Activated T-cell treated with anti-CD3 and anti-CD28 coated beads, Interleukin-2, amount 50 U/mL, for 72 hours (primary cell): ENCODE results near the gene MGME1. TPM values are rescaled to one million over a fixed set of nuclear protein-coding genes. Genes with fewer than 3 reads are reported as not detected.

Source experiments
- ATAC-seq, 2 donors: fragments of 150-1000 bp; cut with Tn5 transposase; replicated peaks in 1 of 2; 2 replicates each; pipeline ENCODE4 v1.10.0; 2021; ENCODE audit warnings: moderate library complexity in 2 of 2, mild to moderate bottlenecking in 1 of 2
- DNase-seq, 2 donors: peaks; one replicate each; pipeline ENCODE4 v3.0.0; 2021 to 2022; ENCODE audit warnings: mixed read lengths in 1 of 2
- H3K27ac Mint-ChIP-seq: one replicate; pipeline ENCODE4 v1.8.0; 2022; ENCODE audit warnings: mild to moderate bottlenecking, moderate library complexity, mixed read lengths
- H3K27me3 Mint-ChIP-seq: one replicate; pipeline ENCODE4 v1.8.0; 2022; ENCODE audit warnings: low read depth, mixed read lengths
- H3K36me3 Mint-ChIP-seq, 2 donors: one replicate each; pipeline ENCODE4 v1.8.0; 2022; ENCODE audit warnings: mixed read lengths in 2 of 2, mild to moderate bottlenecking in 1 of 2; ENCODE audit not compliant: insufficient read depth in 2 of 2
- H3K4me1 Mint-ChIP-seq: one replicate; pipeline ENCODE4 v1.8.0; 2022; ENCODE audit warnings: low read depth, mixed read lengths
- H3K4me3 Mint-ChIP-seq, 2 donors: one replicate each; pipeline ENCODE4 v1.8.0; 2022; ENCODE audit warnings: mild to moderate bottlenecking in 2 of 2, mixed read lengths in 2 of 2, moderate library complexity in 2 of 2
- H3K9me3 Mint-ChIP-seq, 2 donors: one replicate each; pipeline ENCODE4 v1.8.0; 2022; ENCODE audit warnings: mixed read lengths in 2 of 2
- total RNA-seq, 2 donors: library from RNA; stranded (reverse); gene quantifications; one replicate each; pipeline ENCODE4 v1.2.3, GENCODE V29; 2022

MGME1 gene
- total RNA-seq, 2 donors from 2014 or later: 41.1 to 47.0 TPM

GRCh38 chr20:17946040-17946439 is 22.8 kb upstream of the MGME1 start:
- DNase-seq (no peak), ATAC-seq (no peak)
- Mint-ChIP-seq H3K4me1 (no peaks in the 10 kb centered on the region), H3K4me3 (no peak overlapping the region), H3K27me3 (no peaks in the 10 kb centered on the region), H3K36me3 (peaks cover 22 to 56% of the 10 kb centered on the region in 2 donors), H3K27ac (peak overlapping the region; percentile 31), H3K9me3 (no peaks in the 10 kb centered on the region)

- DNase-seq: no peak
- H3K27me3 Mint-ChIP-seq: no peaks in the 10 kb centered on the region
- H3K4me3 Mint-ChIP-seq: no peak overlapping the region
- no peak for ATAC-seq
- H3K4me1 Mint-ChIP-seq: no peaks in the 10 kb centered on the region
- peaks cover 22 to 55% of the 10 kb centered on the region in 2 donors for H3K36me3 Mint-ChIP-seq
- no peaks in the 10 kb centered on the region for H3K9me3 Mint-ChIP-seq
- peak overlapping the region; percentile 77 for H3K27ac Mint-ChIP-seq
These were observed 22.0 kb upstream of the MGME1 start for GRCh38 chr20:17946572-17947473.

- DNase-seq (no peak), ATAC-seq (no peak)
- H3K36me3 Mint-ChIP-seq: peaks cover 19 to 58% of the 10 kb centered on the region in 2 donors
- no peaks in the 10 kb centered on the region for H3K4me1 Mint-ChIP-seq
- no peaks in the 10 kb centered on the region for H3K27me3 Mint-ChIP-seq
- no peaks in the 10 kb centered on the region for H3K9me3 Mint-ChIP-seq
- peak overlapping the region; percentile 15 for H3K27ac Mint-ChIP-seq
- no peak overlapping the region for H3K4me3 Mint-ChIP-seq
These were observed 21.4 kb upstream of the MGME1 start for GRCh38 chr20:17947474-17947815.

- no peaks in the 10 kb centered on the region for H3K27me3 Mint-ChIP-seq
- peak overlapping the region; percentile 72 for H3K27ac Mint-ChIP-seq
- DNase-seq (no peak), ATAC-seq (no peak)
- H3K4me3 Mint-ChIP-seq: no peak overlapping the region
- no peaks in the 10 kb centered on the region for H3K4me1 Mint-ChIP-seq
- H3K9me3 Mint-ChIP-seq: no peaks in the 10 kb centered on the region
- peaks cover 14 to 58% of the 10 kb centered on the region in 2 donors for H3K36me3 Mint-ChIP-seq
These were observed 20.4 kb upstream of the MGME1 start for GRCh38 chr20:17948442-17948841.

- H3K36me3 Mint-ChIP-seq: peaks cover 15 to 68% of the 10 kb centered on the region in 2 donors
- no peak for DNase-seq
- H3K27ac Mint-ChIP-seq: peak overlapping the region; percentile 72
- no peaks in the 10 kb centered on the region for H3K27me3 Mint-ChIP-seq
- peaks cover 4% of the 10 kb centered on the region for H3K4me1 Mint-ChIP-seq
- no peaks in the 10 kb centered on the region for H3K9me3 Mint-ChIP-seq
- no peak overlapping the region for H3K4me3 Mint-ChIP-seq
- no peak for ATAC-seq
These were observed 18.9 kb upstream of the MGME1 start for GRCh38 chr20:17949899-17950298.

- no peak overlapping the region for H3K27ac Mint-ChIP-seq
- DNase-seq (no peak), ATAC-seq (no peak)
- no peak overlapping the region for H3K4me3 Mint-ChIP-seq
- H3K4me1 Mint-ChIP-seq: peaks cover 12% of the 10 kb centered on the region
- peaks cover 13 to 69% of the 10 kb centered on the region in 2 donors for H3K36me3 Mint-ChIP-seq
- no peaks in the 10 kb centered on the region for H3K9me3 Mint-ChIP-seq
- H3K27me3 Mint-ChIP-seq: no peaks in the 10 kb centered on the region
These were observed 18.1 kb upstream of the MGME1 start for GRCh38 chr20:17950670-17951069.

- Mint-ChIP-seq H3K4me1 (peaks cover 19% of the 10 kb centered on the region), H3K4me3 (no peak overlapping the region), H3K36me3 (peaks cover 13 to 68% of the 10 kb centered on the region in 2 donors), H3K27me3 (no peaks in the 10 kb centered on the region), H3K27ac (no peak overlapping the region), H3K9me3 (no peaks in the 10 kb centered on the region)
- no peak for ATAC-seq
- no peak for DNase-seq
These were observed 17.5 kb upstream of the MGME1 start for GRCh38 chr20:17951323-17951722.

GRCh38 chr20:17952692-17953684 is 15.8 kb upstream of the MGME1 start:
- Mint-ChIP-seq H3K36me3 (peaks cover 7 to 55% of the 10 kb centered on the region in 2 donors), H3K4me1 (peaks cover 25% of the 10 kb centered on the region), H3K4me3 (no peak overlapping the region), H3K9me3 (no peaks in the 10 kb centered on the region), H3K27ac (peak overlapping the region; percentile 14), H3K27me3 (no peaks in the 10 kb centered on the region)
- DNase-seq (no peak), ATAC-seq (no peak)

- ATAC-seq: no peak
- Mint-ChIP-seq H3K4me1 (peaks cover 33% of the 10 kb centered on the region), H3K4me3 (no peak overlapping the region), H3K27me3 (no peaks in the 10 kb centered on the region), H3K27ac (peak overlapping the region; percentile 14), H3K36me3 (peaks cover 4 to 47% of the 10 kb centered on the region in 2 donors), H3K9me3 (no peaks in the 10 kb centered on the region)
- no peak for DNase-seq
These were observed 14.9 kb upstream of the MGME1 start for GRCh38 chr20:17953935-17954334.

GRCh38 chr20:17955302-17955701 is 13.5 kb upstream of the MGME1 start:
- ATAC-seq: peak; percentile 31 to 52
- DNase-seq: no peak
- Mint-ChIP-seq H3K4me1 (peaks cover 47% of the 10 kb centered on the region), H3K9me3 (no peaks in the 10 kb centered on the region), H3K36me3 (peaks cover 6 to 40% of the 10 kb centered on the region in 2 donors), H3K4me3 (no peak overlapping the region), H3K27ac (peak overlapping the region; percentile 76), H3K27me3 (no peaks in the 10 kb centered on the region)

- peak overlapping the region; percentile 89 for H3K27ac Mint-ChIP-seq
- H3K36me3 Mint-ChIP-seq: peaks cover 6 to 43% of the 10 kb centered on the region in 2 donors
- DNase-seq: no peak
- no peaks in the 10 kb centered on the region for H3K27me3 Mint-ChIP-seq
- no peak for ATAC-seq
- H3K4me1 Mint-ChIP-seq: peaks cover 55% of the 10 kb centered on the region
- H3K9me3 Mint-ChIP-seq: no peaks in the 10 kb centered on the region
- peak overlapping the region in 1 of 2 donors; percentile 32 for H3K4me3 Mint-ChIP-seq
These were observed 12.6 kb upstream of the MGME1 start for GRCh38 chr20:17956099-17956685.

GRCh38 chr20:17957505-17958363 is 11.1 kb upstream of the MGME1 start:
- Mint-ChIP-seq H3K27me3 (no peaks in the 10 kb centered on the region), H3K4me3 (peak overlapping the region in 1 of 2 donors; percentile 39), H3K27ac (peak overlapping the region; percentile 82), H3K36me3 (peaks cover 8 to 40% of the 10 kb centered on the region in 2 donors), H3K4me1 (peaks cover 71% of the 10 kb centered on the region), H3K9me3 (no peaks in the 10 kb centered on the region)
- ATAC-seq (no peak), DNase-seq (no peak)
